Measurements from ENCODE around the gene ZNF474. TPM values are rescaled to one million over a fixed set of nuclear protein-coding genes. Genes with fewer than 3 reads are reported as not detected.
A peak's percentile ranks its signal among the peaks of the same experiment; 100 is the strongest.

ZNF474 gene
- total and polyA plus RNA-seq, 12 donors = 0.03 to 0.20 (median 0.19) TPM; not detected in 9

DNA sequence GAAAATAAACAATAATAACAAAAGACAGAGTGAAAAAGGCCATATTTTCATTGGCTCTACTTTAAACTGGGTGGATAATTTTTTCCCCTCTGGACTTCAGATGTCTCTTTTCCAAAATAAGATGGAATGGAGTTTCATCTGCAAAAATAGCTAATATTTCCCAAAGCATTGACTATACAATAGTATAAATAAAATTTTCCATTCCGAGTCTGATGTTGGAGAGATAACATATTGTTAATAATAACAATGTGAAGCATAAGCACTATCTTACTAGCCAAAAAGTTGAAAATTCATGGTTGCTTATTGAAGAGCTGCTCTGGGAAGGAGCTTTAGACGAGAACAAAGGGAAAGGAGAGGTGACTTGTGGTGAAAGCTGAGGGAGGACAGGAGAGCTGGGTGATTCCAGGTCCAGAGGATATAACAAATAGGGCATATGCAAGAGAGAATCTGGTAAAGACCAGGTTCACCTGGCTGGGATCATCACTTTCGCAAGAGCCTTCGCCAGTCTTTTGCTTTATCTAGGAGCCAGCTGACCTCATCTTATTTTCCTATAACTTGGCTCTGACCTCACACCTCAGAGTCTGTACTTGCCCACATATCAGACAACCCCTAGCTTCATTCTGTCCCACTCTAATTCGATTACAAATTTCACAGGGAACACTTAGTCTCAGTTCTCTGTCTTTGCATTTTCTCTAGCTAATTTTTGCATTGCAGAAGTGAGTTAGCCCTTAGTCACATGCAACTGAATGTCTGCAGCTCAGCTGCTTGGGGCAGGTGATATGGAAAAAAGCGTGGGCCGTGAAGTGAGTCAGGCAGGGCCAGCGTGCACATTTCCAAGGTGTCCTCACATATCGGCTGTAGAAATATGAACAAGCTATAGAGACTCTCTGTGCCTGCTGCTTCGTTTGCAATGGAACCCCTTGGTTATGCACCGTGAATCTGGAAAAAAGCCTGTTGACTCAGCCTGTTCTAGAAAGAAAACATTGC, 7.6 kb upstream of the ZNF474 start:
- intact Hi-C loops (cut with DNase I) = no loop called here
- H3K9me3 ChIP-seq = no peaks in the 10 kb centered on the region
- WGBS, 2 donors = 84 to 88% methylated on average over 11 of the region's 11 CpGs
- no peak overlapping the region for H3K4me3 ChIP-seq
- DNase-seq = no peak
- ATAC-seq = no peak
- H3K4me1 ChIP-seq = no peaks in the 10 kb centered on the region
- H3K27ac ChIP-seq = no peak overlapping the region
- no peaks in the 10 kb centered on the region for H3K36me3 ChIP-seq
- no peak for TF ChIP-seq CTCF (IDR thresholded peaks at IDR 0.05)
- H3K27me3 ChIP-seq = no peaks in the 10 kb centered on the region

- ATAC-seq (no peak), DNase-seq (no peak)
- no peak for TF ChIP-seq CTCF (IDR thresholded peaks at IDR 0.05)
- no peak overlapping the region for H3K27ac ChIP-seq
- H3K4me1 ChIP-seq = peaks cover 0 to 9% (median 4%) of the 10 kb centered on the region in 9 donors
- WGBS, 2 donors = 94 to 97% methylated on average over 2 of the region's 2 CpGs
- H3K4me3 ChIP-seq = no peak overlapping the region
- H3K27me3 ChIP-seq = no peaks in the 10 kb centered on the region
- no peaks in the 10 kb centered on the region for H3K36me3 ChIP-seq
- H3K9me3 ChIP-seq = no peaks in the 10 kb centered on the region
- intact Hi-C loops (cut with DNase I) = no loop called here
Observed at GRCh38 chr5:122124766-122125165, 4.6 kb upstream of the ZNF474 start.

GRCh38 chr5:122126177-122126755, 3.1 kb upstream of the ZNF474 start:
- intact Hi-C loops (cut with DNase I) = no loop called here
- ATAC-seq (no peak), DNase-seq (no peak)
- 56 to 66% methylated on average over 2 of the region's 2 CpGs for WGBS, 2 donors
- no peaks in the 10 kb centered on the region for H3K36me3 ChIP-seq
- no peaks in the 10 kb centered on the region for H3K9me3 ChIP-seq
- H3K27ac ChIP-seq = peak overlapping the region in 1 of 10 donors; percentile 22
- H3K27me3 ChIP-seq = no peaks in the 10 kb centered on the region
- no peak overlapping the region for H3K4me3 ChIP-seq
- H3K4me1 ChIP-seq = peaks cover 0 to 9% (median 4%) of the 10 kb centered on the region in 9 donors
- TF ChIP-seq CTCF (IDR thresholded peaks at IDR 0.05) = no peak

DNA sequence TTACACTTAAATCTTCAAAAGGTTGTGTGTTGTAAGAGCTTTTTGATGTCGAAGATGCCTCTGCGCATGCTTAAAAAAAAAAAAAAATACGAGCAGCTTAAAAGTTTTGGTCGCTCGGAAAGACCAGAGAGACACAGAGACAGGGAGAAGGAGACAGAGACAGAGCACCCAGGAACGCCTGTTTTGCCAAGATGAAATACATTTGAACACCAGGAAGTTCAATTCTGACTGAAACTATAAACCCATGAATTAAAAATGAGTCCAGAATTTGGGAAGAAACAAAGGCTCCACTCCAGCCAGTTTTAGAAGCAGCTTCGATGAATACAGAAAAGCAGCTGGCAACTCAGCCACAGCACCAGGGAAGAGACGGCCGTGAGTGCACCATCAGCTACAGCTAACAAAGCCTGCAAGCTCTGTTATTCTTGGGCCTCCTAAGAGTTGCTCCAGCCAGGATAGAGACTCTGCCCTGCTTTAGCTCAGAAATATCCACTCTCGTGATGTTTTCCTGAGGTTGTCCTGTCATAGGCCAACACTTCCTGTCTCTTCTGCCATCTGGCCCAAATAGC, 2.5 kb upstream of the ZNF474 start:
- no peak for TF ChIP-seq CTCF (IDR thresholded peaks at IDR 0.05)
- peak overlapping the region in 1 of 10 donors; percentile 22 for H3K27ac ChIP-seq
- H3K9me3 ChIP-seq = no peaks in the 10 kb centered on the region
- H3K4me1 ChIP-seq = peaks cover 0 to 9% (median 4%) of the 10 kb centered on the region in 9 donors
- 72 to 73% methylated on average over 10 of the region's 10 CpGs for WGBS, 2 donors
- H3K27me3 ChIP-seq = no peaks in the 10 kb centered on the region
- ATAC-seq = peak in 3 of 8 donors; percentile 45 to 71 (median 58)
- H3K4me3 ChIP-seq = no peak overlapping the region
- intact Hi-C loops (cut with DNase I) = no loop called here
- no peak for DNase-seq
- no peaks in the 10 kb centered on the region for H3K36me3 ChIP-seq
